Endometrial microvascular endothelial cells (primary cell): ENCODE measurements around the gene GGT5. TPM values are rescaled to one million over a fixed set of nuclear protein-coding genes. Genes with fewer than 3 reads are reported as not detected.

Source experiments
- in situ Hi-C: cut with HindIII; loops from 2 replicates; pipeline ENCODE4 v1.10.0; 2017; ENCODE audit warnings: low sequenced_read_pairs, low pct_unique_long_range_greater_than_20kb; ENCODE audit errors: inconsistent ontology term
- total RNA-seq: library from RNA; depleted of rRNA; stranded (reverse); fragments of >200 nt; gene quantifications from one replicate; pipeline ENCODE4 v1.2.3, GENCODE V29; 2015; ENCODE audit errors: inconsistent ontology term

Gene GGT5
- total RNA-seq, 1 donor from 2014 or later, result 17.6 TPM

GRCh38 chr22:24177456-24177855 is 67.4 kb downstream of the GGT5 start:
- in situ Hi-C loops, result no loop called here

GRCh38 chr22:24177045-24177444 is 67.8 kb downstream of the GGT5 start:
- in situ Hi-C loops, result no loop called here

- in situ Hi-C loops, result no loop called here
These were observed 68.3 kb downstream of the GGT5 start for GRCh38 chr22:24176630-24177029.

- in situ Hi-C loops, result no loop called here
These were observed 68.8 kb downstream of the GGT5 start for GRCh38 chr22:24176040-24176439.

GRCh38 chr22:24175160-24175808 is 69.6 kb downstream of the GGT5 start:
- in situ Hi-C loops, result no loop called here

- in situ Hi-C loops, result no loop called here
These were observed 73.1 kb downstream of the GGT5 start for GRCh38 chr22:24171822-24172221.

- in situ Hi-C loops, result no loop called here
These were observed 74.2 kb downstream of the GGT5 start for GRCh38 chr22:24170632-24171031.

GRCh38 chr22:24170188-24170587 is 74.7 kb downstream of the GGT5 start:
- in situ Hi-C loops, result no loop called here

Other genes with a start within 250 kb of the GGT5 start
- not detected for gene GSTT4, start 239.6 kb downstream of the GGT5 start, total RNA-seq
- 31.4 TPM for gene CABIN1, start 233.8 kb downstream of the GGT5 start, total RNA-seq
- 0.09 TPM for gene SUSD2, start 63.6 kb downstream of the GGT5 start, total RNA-seq
- 30.1 TPM for gene SPECC1L, start 25.7 kb upstream of the GGT5 start, total RNA-seq
- gene ADORA2A, start 182.5 kb upstream of the GGT5 start, total RNA-seq, result 2.1 TPM